RWPE1 (cell line): ENCODE results near the gene TEX261.

Experiments used
- CTCF ChIA-PET: fragments of 350-600 bp; sonication (Branson Sonifier 250); formaldehyde crosslinking; extraction: SDS; loops from one replicate; lab custom pipeline; 2021; lab: Yijun Ruan, JAX
- POLR2A ChIA-PET: fragments of 400-600 bp; formaldehyde crosslinking; extraction: SDS; loops from one replicate; lab custom pipeline; 2020; ENCODE audit warnings: antibody characterized with exemption; ENCODE audit not compliant: low non-redundant PET; lab: Yijun Ruan, JAX
- DNase-seq: peaks from one replicate; pipeline ENCODE4 v3.0.0; 2012; ENCODE audit warnings: low spot score
- H3K27ac ChIP-seq: fragments of 450-650 bp; 2 replicates; pipeline ENCODE4 v1.5.1; 2017
- CTCF ChIP-seq: fragments of 450-650 bp; conservative IDR thresholded peaks from 2 replicates; pipeline ENCODE4 v1.5.1; 2017; ENCODE audit warnings: low read depth, mild to moderate bottlenecking

Gene TEX261

GRCh38 chr2:70960833-70961647 is 33.6 kb downstream of the TEX261 start:
- TF ChIP-seq CTCF = no peak
- CTCF ChIA-PET = interaction anchor here (0.6 to 2.0 kb wide), 4 partner anchors 13 to 1174 kb away, joined by 4 to 7 read pairs (median 6); no protein-coding TSS in a partner anchor
- DNase-seq = no peak
- POLR2A ChIA-PET = no interaction called here
- no peak overlapping the region for H3K27ac ChIP-seq

DNA sequence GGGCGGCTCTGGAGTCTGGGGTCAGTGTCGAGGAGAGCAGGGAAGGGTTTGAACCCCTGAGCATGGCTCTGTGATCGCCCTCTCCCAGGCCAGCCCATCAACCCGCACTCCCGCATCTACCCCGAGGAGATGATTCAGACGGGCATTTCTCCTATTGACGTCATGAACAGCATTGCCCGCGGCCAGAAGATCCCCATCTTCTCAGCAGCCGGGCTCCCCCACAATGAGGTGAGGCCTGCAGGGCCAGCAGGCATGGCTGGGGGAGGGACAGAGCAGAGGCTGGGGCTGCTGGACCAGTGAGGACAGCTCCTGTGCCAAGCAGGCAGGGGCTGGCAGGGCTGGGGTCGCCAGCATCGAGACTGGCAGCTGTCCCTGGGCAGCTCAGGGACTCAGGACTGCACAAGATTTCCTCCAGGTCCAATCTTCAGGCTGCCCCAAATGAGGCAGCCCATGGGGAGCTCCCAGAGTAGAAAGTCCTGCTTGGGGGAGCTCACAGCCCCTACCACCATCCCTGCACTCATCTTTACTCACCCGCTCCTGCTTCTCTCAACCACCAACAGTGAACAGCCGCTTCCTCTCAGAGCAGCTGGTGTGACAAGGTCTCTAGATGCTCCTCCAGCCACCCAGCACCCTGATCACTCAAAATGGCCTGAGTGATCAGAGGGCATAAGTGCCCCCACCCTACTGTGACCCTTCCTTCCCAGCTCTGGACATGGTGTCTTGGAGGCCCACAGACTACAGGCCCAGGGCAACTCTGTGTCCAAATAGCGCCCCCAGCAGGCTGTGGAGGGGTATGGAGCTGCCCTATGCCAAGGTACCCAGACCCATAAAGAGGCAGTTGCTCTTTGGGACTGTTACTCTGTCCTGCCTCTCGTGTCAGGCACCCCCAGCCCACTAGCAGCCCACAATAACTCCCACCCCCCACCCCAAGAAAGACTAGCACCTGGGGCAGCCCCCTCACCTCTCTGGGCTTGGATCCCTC is 34.5 kb downstream of the TEX261 start:
- TF ChIP-seq CTCF = no peak
- no peak for DNase-seq
- no peak overlapping the region for H3K27ac ChIP-seq
- ChIA-PET CTCF (interaction anchor here (0.6 to 2.0 kb wide), 3 partner anchors 12 to 1173 kb away, joined by 4 to 7 read pairs (median 7); no protein-coding TSS in a partner anchor), POLR2A (no interaction called here)

- TF ChIP-seq CTCF = no peak
- ChIA-PET POLR2A (no interaction called here), CTCF (interaction anchor here (1.6 kb wide), 1 partner anchor 88 kb away, joined by 4 read pairs; no protein-coding TSS in a partner anchor)
- no peak overlapping the region for H3K27ac ChIP-seq
- DNase-seq = no peak
These were observed 35.4 kb downstream of the TEX261 start for GRCh38 chr2:70959271-70959761.

DNA sequence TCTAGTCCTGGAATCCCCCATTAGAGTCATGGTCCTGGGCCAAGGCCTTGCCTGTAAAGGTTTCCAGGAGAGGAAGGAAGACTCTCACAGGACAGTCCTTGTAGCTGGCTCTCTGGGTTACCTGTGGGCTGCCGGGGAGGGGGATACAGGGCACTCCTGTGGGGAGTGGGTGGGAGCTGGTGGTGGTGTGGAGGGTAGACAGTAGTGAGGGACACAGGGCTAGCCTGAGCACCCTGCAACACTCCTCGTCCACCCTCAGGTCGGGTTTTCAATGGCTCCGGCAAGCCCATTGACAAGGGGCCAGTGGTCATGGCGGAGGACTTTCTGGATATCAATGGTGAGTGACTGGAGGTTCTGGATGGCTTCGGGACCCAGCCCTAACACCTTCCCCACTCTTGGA is 35.9 kb downstream of the TEX261 start:
- CTCF ChIA-PET = no interaction called here
- no peak for TF ChIP-seq CTCF
- POLR2A ChIA-PET = no interaction called here
- no peak overlapping the region for H3K27ac ChIP-seq
- no peak for DNase-seq

DNA sequence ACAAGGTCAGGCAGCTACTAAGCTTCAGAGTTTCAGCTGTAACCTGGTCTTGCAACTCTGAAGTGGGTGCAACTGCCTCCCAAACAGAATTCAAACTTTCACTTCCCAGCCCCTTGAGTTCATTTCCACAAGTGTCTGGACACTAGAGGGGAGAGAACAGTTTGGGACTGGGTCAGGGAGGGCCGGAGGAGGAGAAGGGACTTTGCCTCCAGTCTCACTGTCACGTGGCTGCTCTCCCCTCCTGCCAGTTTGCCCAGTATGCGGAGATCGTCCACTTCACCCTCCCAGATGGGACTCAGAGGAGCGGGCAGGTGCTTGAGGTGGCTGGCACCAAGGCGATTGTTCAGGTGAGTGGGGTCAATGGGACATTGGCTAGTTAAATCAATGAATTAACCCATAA is 36.9 kb downstream of the TEX261 start:
- POLR2A ChIA-PET = no interaction called here
- TF ChIP-seq CTCF = no peak
- CTCF ChIA-PET = interaction anchor here (0.7 kb wide), 1 partner anchor 10 kb away, joined by 3 read pairs; no protein-coding TSS in a partner anchor
- no peak for DNase-seq
- H3K27ac ChIP-seq = no peak overlapping the region

DNA sequence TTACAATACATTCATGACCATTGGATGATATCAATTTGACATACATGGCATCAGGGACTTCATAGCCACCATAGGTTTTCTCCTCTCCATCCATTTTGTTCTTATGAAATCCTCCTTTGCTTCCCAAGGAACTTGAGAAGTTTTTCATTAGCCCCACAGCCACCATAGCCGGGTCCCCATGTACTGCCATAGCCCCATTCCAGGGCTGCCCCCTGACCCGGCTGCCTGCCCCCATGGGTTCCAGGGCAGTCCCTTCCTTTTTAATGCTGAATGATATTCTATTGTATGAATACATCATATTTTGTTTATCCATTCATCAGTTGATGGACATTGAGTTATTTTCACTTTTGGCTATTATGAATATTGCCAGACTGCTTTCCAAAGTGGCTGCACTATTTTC is 38.5 kb downstream of the TEX261 start:
- POLR2A ChIA-PET = no interaction called here
- CTCF ChIA-PET = interaction anchor here (0.6 to 1.5 kb wide), 2 partner anchors 92 to 167 kb away, joined by 5 to 7 read pairs; no protein-coding TSS in a partner anchor
- no peak for TF ChIP-seq CTCF
- no peak overlapping the region for H3K27ac ChIP-seq
- DNase-seq = no peak
